Measurements from ENCODE around the gene RFESD. TPM values are rescaled to one million over a fixed set of nuclear protein-coding genes. Genes with fewer than 3 reads are reported as not detected.
A peak's percentile ranks its signal among the peaks of the same experiment; 100 is the strongest.

RFESD gene
- total RNA-seq, 2 experiments from 2014 or later, result 1.3 to 1.5 TPM

DNA sequence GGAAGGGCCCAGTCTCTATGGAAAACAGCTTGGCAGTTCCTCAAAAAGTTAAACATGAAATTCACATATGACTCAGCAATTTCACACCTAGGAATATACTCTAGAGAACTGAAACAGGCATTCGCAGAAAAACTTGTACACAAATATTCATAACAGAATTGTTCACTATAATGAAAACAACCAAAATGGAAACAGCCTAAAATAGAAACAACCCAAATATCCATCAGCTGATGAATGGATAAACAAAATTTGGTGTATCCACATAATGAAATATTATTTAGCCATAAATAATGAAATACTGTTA is 31.5 kb upstream of the RFESD start:
- TF ChIP-seq, protein P1, sequence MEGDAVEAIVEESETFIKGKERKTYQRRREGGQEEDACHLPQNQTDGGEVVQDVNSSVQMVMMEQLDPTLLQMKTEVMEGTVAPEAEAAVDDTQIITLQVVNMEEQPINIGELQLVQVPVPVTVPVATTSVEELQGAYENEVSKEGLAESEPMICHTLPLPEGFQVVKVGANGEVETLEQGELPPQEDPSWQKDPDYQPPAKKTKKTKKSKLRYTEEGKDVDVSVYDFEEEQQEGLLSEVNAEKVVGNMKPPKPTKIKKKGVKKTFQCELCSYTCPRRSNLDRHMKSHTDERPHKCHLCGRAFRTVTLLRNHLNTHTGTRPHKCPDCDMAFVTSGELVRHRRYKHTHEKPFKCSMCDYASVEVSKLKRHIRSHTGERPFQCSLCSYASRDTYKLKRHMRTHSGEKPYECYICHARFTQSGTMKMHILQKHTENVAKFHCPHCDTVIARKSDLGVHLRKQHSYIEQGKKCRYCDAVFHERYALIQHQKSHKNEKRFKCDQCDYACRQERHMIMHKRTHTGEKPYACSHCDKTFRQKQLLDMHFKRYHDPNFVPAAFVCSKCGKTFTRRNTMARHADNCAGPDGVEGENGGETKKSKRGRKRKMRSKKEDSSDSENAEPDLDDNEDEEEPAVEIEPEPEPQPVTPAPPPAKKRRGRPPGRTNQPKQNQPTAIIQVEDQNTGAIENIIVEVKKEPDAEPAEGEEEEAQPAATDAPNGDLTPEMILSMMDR (IDR thresholded peaks at IDR 0.05), result no peak
- peaks cover 23% of the 10 kb centered on the region for H3K36me3 Mint-ChIP-seq (ENCODE audit: low read depth)
- Histone ChIP-seq H3K4me3 (ENCODE audit: low read length) (no peak overlapping the region), H3K9me3 (ENCODE audit: control insufficient read depth in 1 of 2, insufficient read depth in 1 of 2, low read length in 2 of 2) (peaks cover 0 to 8% of the 10 kb centered on the region in 2 experiments), H3K36me3 (ENCODE audit: insufficient read depth, low read length) (no peaks in the 10 kb centered on the region), H3K4me1 (ENCODE audit: insufficient read depth, low read length) (peaks cover 16% of the 10 kb centered on the region), H3K27me3 (ENCODE audit: control insufficient read depth in 1 of 2, insufficient read depth in 2 of 2, low read length in 2 of 2) (no peaks in the 10 kb centered on the region), H3K27ac (ENCODE audit: low read depth in 1 of 2, low read length in 2 of 2) (no peak overlapping the region)
- no peak overlapping the region for H3K4me3 Mint-ChIP-seq
- intact Hi-C loops (cut with DNase I, micrococcal nuclease), result no loop called here
- POLR2A ChIA-PET, result no interaction called here
- H3K4me1 Mint-ChIP-seq (ENCODE audit: low read depth), result peaks cover 55% of the 10 kb centered on the region
- DNase-seq, result no peak
- H3K27ac Mint-ChIP-seq, result no peak overlapping the region
- no peak for ATAC-seq (ENCODE audit: poor library complexity)
- no peaks in the 10 kb centered on the region for H3K27me3 Mint-ChIP-seq
- H3K9me3 Mint-ChIP-seq, result peaks cover 6% of the 10 kb centered on the region
- CTCF ChIA-PET, result no interaction called here

DNA sequence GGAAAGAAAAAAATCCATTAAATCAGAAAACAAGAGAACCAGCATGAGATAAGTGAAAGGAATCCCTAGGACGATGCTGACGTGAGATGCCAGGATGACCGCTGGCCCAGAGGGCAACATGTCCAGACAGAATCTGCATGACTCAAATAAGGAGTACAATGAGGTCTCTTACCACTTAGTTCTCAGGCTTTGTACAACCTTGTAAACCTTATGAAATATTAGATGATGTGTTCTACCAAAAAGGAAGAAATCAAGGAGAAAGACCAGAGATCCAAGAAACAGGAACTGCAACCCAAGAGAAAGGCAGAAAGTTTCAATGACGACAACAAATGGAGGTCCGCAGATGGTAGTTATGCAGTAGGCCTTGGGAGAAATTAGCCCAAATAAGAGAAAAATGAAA is 29.5 kb upstream of the RFESD start:
- CTCF ChIA-PET, result no interaction called here
- Mint-ChIP-seq H3K4me3 (peak overlapping the region; percentile 3), H3K27ac (no peak overlapping the region)

DNA sequence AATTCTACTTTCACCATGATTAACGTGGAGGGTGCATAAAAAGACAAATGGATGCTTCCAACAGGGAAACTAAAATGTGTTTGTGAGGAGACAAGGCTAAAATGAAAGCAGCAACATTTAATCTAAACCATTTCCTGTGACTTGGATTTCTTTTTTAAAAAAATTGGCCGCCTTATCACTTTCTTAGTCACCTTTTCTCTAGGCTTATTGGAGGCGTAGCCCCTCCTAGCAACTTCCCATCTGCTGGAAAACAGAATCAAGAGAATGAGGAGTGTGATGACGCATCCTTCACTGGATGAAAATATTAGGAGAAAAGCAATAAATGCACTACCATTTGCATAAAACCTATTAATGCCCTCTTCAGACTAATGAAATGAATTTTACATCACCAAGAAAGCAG is 27.5 kb upstream of the RFESD start:
- intact Hi-C loops (cut with DNase I, micrococcal nuclease), result loop anchor here in 1 of 2 experiments (2.0 kb wide), 1 partner anchor 62 kb away; no protein-coding TSS in a partner anchor
- H3K4me3 ChIP-seq (ENCODE audit: low read length), result peak overlapping the region; percentile 83
- Mint-ChIP-seq H3K27ac (peak overlapping the region; percentile 69), H3K9me3 (no peaks in the 10 kb centered on the region), H3K27me3 (no peaks in the 10 kb centered on the region), H3K36me3 (ENCODE audit: low read depth) (peaks cover 7% of the 10 kb centered on the region), H3K4me1 (ENCODE audit: low read depth) (peaks cover 76% of the 10 kb centered on the region), H3K4me3 (peak overlapping the region; percentile 95)
- no peaks in the 10 kb centered on the region for H3K27me3 ChIP-seq (ENCODE audit: control insufficient read depth in 1 of 2, insufficient read depth in 2 of 2, low read length in 2 of 2)
- H3K4me1 ChIP-seq (ENCODE audit: insufficient read depth, low read length), result peaks cover 43% of the 10 kb centered on the region
- DNase-seq (peak in 1 of 14 experiments; percentile 26), ATAC-seq (ENCODE audit: poor library complexity) (no peak)
- H3K9me3 ChIP-seq (ENCODE audit: control insufficient read depth in 1 of 2, insufficient read depth in 1 of 2, low read length in 2 of 2), result peaks cover 0 to 4% of the 10 kb centered on the region in 2 experiments
- POLR2A ChIA-PET, result interaction anchor here (5.1 kb wide), 1 partner anchor 13 kb away, joined by 73 read pairs; no protein-coding TSS in a partner anchor
- no peaks in the 10 kb centered on the region for H3K36me3 ChIP-seq (ENCODE audit: insufficient read depth, low read length)
- CTCF ChIA-PET, result interaction anchor here (0.7 kb wide), 1 partner anchor 28 kb away, joined by 3 read pairs; the partner anchor contains the start of gene RFESD
- H3K27ac ChIP-seq (ENCODE audit: low read depth in 1 of 2, low read length in 2 of 2), result no peak overlapping the region
- TF ChIP-seq, protein P1 (IDR thresholded peaks at IDR 0.05), result no peak

More for the DNA sequence above, 29.5 kb upstream of the RFESD start:
- H3K4me1 ChIP-seq (ENCODE audit: insufficient read depth, low read length), result peaks cover 26% of the 10 kb centered on the region
- POLR2A ChIA-PET, result no interaction called here
- no peaks in the 10 kb centered on the region for H3K27me3 Mint-ChIP-seq
- TF ChIP-seq, protein P1 (IDR thresholded peaks at IDR 0.05), result no peak
- H3K9me3 Mint-ChIP-seq, result peaks cover 6% of the 10 kb centered on the region
- no peak overlapping the region for H3K4me3 ChIP-seq (ENCODE audit: low read length)
- DNase-seq (no peak), ATAC-seq (ENCODE audit: poor library complexity) (no peak)
- no peaks in the 10 kb centered on the region for H3K36me3 ChIP-seq (ENCODE audit: insufficient read depth, low read length)
- H3K36me3 Mint-ChIP-seq (ENCODE audit: low read depth), result peaks cover 23% of the 10 kb centered on the region
- H3K4me1 Mint-ChIP-seq (ENCODE audit: low read depth), result peaks cover 62% of the 10 kb centered on the region
- H3K27me3 ChIP-seq (ENCODE audit: control insufficient read depth in 1 of 2, insufficient read depth in 2 of 2, low read length in 2 of 2), result no peaks in the 10 kb centered on the region
- H3K27ac ChIP-seq (ENCODE audit: low read depth in 1 of 2, low read length in 2 of 2), result no peak overlapping the region
- intact Hi-C loops (cut with DNase I, micrococcal nuclease), result no loop called here
- peaks cover 0 to 8% of the 10 kb centered on the region in 2 experiments for H3K9me3 ChIP-seq (ENCODE audit: control insufficient read depth in 1 of 2, insufficient read depth in 1 of 2, low read length in 2 of 2)

Data from CD4-positive, alpha-beta T cell (primary cell).